ENCODE results near the gene LRRC8A.
"Not testable (repeated sequence)": the region's sequence is repeated elsewhere in the genome, so short reads cannot be mapped to it uniquely, and the experiment has no call there.

LRRC8A gene

GRCh38 chr9:128870128-128870940, 11.6 kb upstream of the LRRC8A start:
- DNase-seq, result no peak

GRCh38 chr9:128870941-128871265, 11.0 kb upstream of the LRRC8A start:
- DNase-seq, result not testable (repeated sequence)

GRCh38 chr9:128877852-128878251, 4.1 kb upstream of the LRRC8A start:
- no peak for DNase-seq

- no peak for DNase-seq
Measured at GRCh38 chr9:128882677-128883603, 1.0 kb downstream of the LRRC8A start.

GRCh38 chr9:128884164-128884563, 2.2 kb downstream of the LRRC8A start:
- DNase-seq, result no peak

GRCh38 chr9:128885376-128885775, 3.4 kb downstream of the LRRC8A start:
- no peak for DNase-seq

- DNase-seq, result no peak
Measured at GRCh38 chr9:128885798-128886197, 3.9 kb downstream of the LRRC8A start.

GRCh38 chr9:128886211-128886891, 4.4 kb downstream of the LRRC8A start:
- no peak for DNase-seq

- no peak for DNase-seq
Measured at GRCh38 chr9:128887049-128887448, 5.1 kb downstream of the LRRC8A start.

GRCh38 chr9:128887914-128888350, 6.0 kb downstream of the LRRC8A start:
- no peak for DNase-seq

- DNase-seq, result no peak
Measured at GRCh38 chr9:128891321-128892220, 9.6 kb downstream of the LRRC8A start.

GRCh38 chr9:128892221-128892921, 10.4 kb downstream of the LRRC8A start:
- DNase-seq, result no peak

- no peak for DNase-seq
Measured at GRCh38 chr9:128893354-128893753, 11.4 kb downstream of the LRRC8A start.

GRCh38 chr9:128894764-128895163, 12.8 kb downstream of the LRRC8A start:
- DNase-seq, result peak; percentile 52

GRCh38 chr9:128895556-128895955, 13.6 kb downstream of the LRRC8A start:
- DNase-seq, result no peak

GRCh38 chr9:128898382-128898781, 16.4 kb downstream of the LRRC8A start:
- DNase-seq, result no peak

- no peak for DNase-seq
Measured at GRCh38 chr9:128898845-128899565, 17.1 kb downstream of the LRRC8A start.

GRCh38 chr9:128899566-128900322, 17.8 kb downstream of the LRRC8A start:
- peak; percentile 46 for DNase-seq

- DNase-seq, result no peak
Measured at GRCh38 chr9:128901379-128901778, 19.4 kb downstream of the LRRC8A start.

- no peak for DNase-seq
Measured at GRCh38 chr9:128901822-128902221, 19.9 kb downstream of the LRRC8A start.

Measured in activated CD4-positive, alpha-beta T cell treated with anti-CD3 and anti-CD28 coated beads, Interleukin-10, Interleukin-2, amounts not matched to agents 100 ng/mL and 50 ng/mL, durations not matched to agents 16 hours and 8 hours (primary cell).